Activated T-helper 1 cell treated with anti-CD3 and anti-CD28 coated beads, Interleukin-12 subunit alpha, Interleukin-12 subunit beta, Interleukin-2, Interleukin-4 antibody, amounts not matched to agents 30 ng/mL and 10 ng/mL and 1 ng/mL, durations not matched to agents 14 hours and 24 hours and 36 hours (primary cell): ENCODE data around the gene ULBP2. TPM values are rescaled to one million over a fixed set of nuclear protein-coding genes. Genes with fewer than 3 reads are reported as not detected.
"Not testable (repeated sequence)": the region's sequence is repeated elsewhere in the genome, so short reads cannot be mapped to it uniquely, and the experiment has no call there.

Experiments
- DNase-seq: peaks from one replicate; pipeline ENCODE4 v3.0.0; 2021; ENCODE audit warnings: low spot score
- H3K27ac Mint-ChIP-seq: one replicate; pipeline ENCODE4 v1.8.0; 2021; ENCODE audit warnings: mild to moderate bottlenecking, mixed read lengths
- H3K27me3 Mint-ChIP-seq: one replicate; pipeline ENCODE4 v1.8.0; 2022; ENCODE audit warnings: mild to moderate bottlenecking, moderate library complexity, mixed read lengths; ENCODE audit not compliant: insufficient read depth
- H3K36me3 Mint-ChIP-seq: one replicate; pipeline ENCODE4 v1.8.0; 2021; ENCODE audit warnings: low read depth, mixed read lengths
- H3K4me1 Mint-ChIP-seq: one replicate; pipeline ENCODE4 v1.8.0; 2021; ENCODE audit warnings: low read depth, mixed read lengths
- H3K4me3 Mint-ChIP-seq: one replicate; pipeline ENCODE4 v1.8.0; 2021; ENCODE audit warnings: mild to moderate bottlenecking, moderate library complexity, mixed read lengths
- H3K9me3 Mint-ChIP-seq: one replicate; pipeline ENCODE4 v1.8.0; 2021; ENCODE audit warnings: mixed read lengths
- intact Hi-C: fragments of 100-400 bp; cut with micrococcal nuclease; formaldehyde crosslinking; loops from one replicate; pipeline ENCODE4 v1.15.1; 2024
- total RNA-seq: library from RNA; stranded (reverse); gene quantifications from 2 replicates; pipeline ENCODE4 v1.2.3, GENCODE V29; 2022

The ULBP2 gene
- total RNA-seq, 1 donor from 2014 or later: 0.65 TPM

- Mint-ChIP-seq H3K4me3 (no peak overlapping the region), H3K27me3 (peaks cover 43% of the 10 kb centered on the region), H3K27ac (no peak overlapping the region), H3K9me3 (no peaks in the 10 kb centered on the region), H3K4me1 (no peaks in the 10 kb centered on the region), H3K36me3 (no peaks in the 10 kb centered on the region)
- intact Hi-C loops: no loop called here
- DNase-seq: no peak
These were observed 25.6 kb upstream of the ULBP2 start for GRCh38 chr6:149915970-149916865.

- no peak for DNase-seq
- peaks cover 48% of the 10 kb centered on the region for H3K27me3 Mint-ChIP-seq
These were observed 24.1 kb upstream of the ULBP2 start for GRCh38 chr6:149917679-149918078.

GRCh38 chr6:149918151-149918905 lies 23.5 kb upstream of the ULBP2 start:
- Mint-ChIP-seq H3K4me1 (peaks cover 5% of the 10 kb centered on the region), H3K27ac (no peak overlapping the region), H3K36me3 (no peaks in the 10 kb centered on the region), H3K4me3 (no peak overlapping the region), H3K9me3 (no peaks in the 10 kb centered on the region), H3K27me3 (peaks cover 48% of the 10 kb centered on the region)
- no peak for DNase-seq
- intact Hi-C loops: no loop called here

More at GRCh38 chr6:149917679-149918078, 24.1 kb upstream of the ULBP2 start:
- no peak overlapping the region for H3K4me3 Mint-ChIP-seq
- no peak overlapping the region for H3K27ac Mint-ChIP-seq
- intact Hi-C loops: no loop called here
- H3K4me1 Mint-ChIP-seq: no peaks in the 10 kb centered on the region
- no peaks in the 10 kb centered on the region for H3K9me3 Mint-ChIP-seq
- H3K36me3 Mint-ChIP-seq: no peaks in the 10 kb centered on the region

- H3K27ac Mint-ChIP-seq, DNase-seq, H3K4me1 Mint-ChIP-seq, H3K4me3 Mint-ChIP-seq, H3K9me3 Mint-ChIP-seq, intact Hi-C loops, H3K36me3 Mint-ChIP-seq: not testable (repeated sequence)
- H3K27me3 Mint-ChIP-seq: peaks cover 50% of the 10 kb centered on the region
These were observed 22.5 kb upstream of the ULBP2 start for GRCh38 chr6:149919126-149919833.

GRCh38 chr6:149919834-149920225 lies 22.0 kb upstream of the ULBP2 start:
- Mint-ChIP-seq H3K36me3 (no peaks in the 10 kb centered on the region), H3K9me3 (no peaks in the 10 kb centered on the region), H3K27ac (no peak overlapping the region), H3K4me3 (no peak overlapping the region), H3K4me1 (peaks cover 10% of the 10 kb centered on the region), H3K27me3 (peaks cover 53% of the 10 kb centered on the region)
- intact Hi-C loops: loop anchor here (5.0 kb wide), 1 partner anchor 353 kb away; the partner anchor contains the start of gene GINM1
- DNase-seq: no peak

GRCh38 chr6:149921361-149921760 lies 20.5 kb upstream of the ULBP2 start:
- DNase-seq: no peak
- no peaks in the 10 kb centered on the region for H3K9me3 Mint-ChIP-seq
- intact Hi-C loops: loop anchor here (5.0 kb wide), 1 partner anchor 354 kb away; the partner anchor contains the start of gene GINM1
- H3K36me3 Mint-ChIP-seq: no peaks in the 10 kb centered on the region
- H3K27ac Mint-ChIP-seq: no peak overlapping the region
- peaks cover 60% of the 10 kb centered on the region for H3K27me3 Mint-ChIP-seq
- H3K4me1 Mint-ChIP-seq: peaks cover 13% of the 10 kb centered on the region
- no peak overlapping the region for H3K4me3 Mint-ChIP-seq

GRCh38 chr6:149922091-149922490 lies 19.7 kb upstream of the ULBP2 start:
- not testable (repeated sequence) for H3K27ac Mint-ChIP-seq, DNase-seq, H3K9me3 Mint-ChIP-seq, H3K36me3 Mint-ChIP-seq
- H3K4me3 Mint-ChIP-seq: peak overlapping the region; percentile 77
- peaks cover 15% of the 10 kb centered on the region for H3K4me1 Mint-ChIP-seq
- intact Hi-C loops: loop anchor here (5.0 kb wide), 1 partner anchor 355 kb away; the partner anchor contains the start of gene GINM1
- H3K27me3 Mint-ChIP-seq: peaks cover 62% of the 10 kb centered on the region

GRCh38 chr6:149922642-149923326 lies 19.0 kb upstream of the ULBP2 start, which contains the start of gene RAET1G:
TSS of gene RAET1G (minus strand) at chr6:149923121. CDS start at chr6:149923010, 111 bp downstream.
- peaks cover 68% of the 10 kb centered on the region for H3K27me3 Mint-ChIP-seq
- H3K4me1 Mint-ChIP-seq: peaks cover 15% of the 10 kb centered on the region
- DNase-seq: peak; percentile 79
- no peaks in the 10 kb centered on the region for H3K36me3 Mint-ChIP-seq
- H3K27ac Mint-ChIP-seq: no peak within 1 kb of the TSS
- no peaks in the 10 kb centered on the region for H3K9me3 Mint-ChIP-seq
- intact Hi-C loops: loop anchor here (1.0 to 5.0 kb wide), 3 partner anchors 12 to 355 kb away; partner anchors contain the start of genes GINM1 and LRP11
- H3K4me3 Mint-ChIP-seq: peak within 1 kb of the TSS; percentile 77

- Mint-ChIP-seq H3K27me3 (peaks cover 75% of the 10 kb centered on the region), H3K4me1 (peaks cover 15% of the 10 kb centered on the region), H3K9me3 (no peaks in the 10 kb centered on the region), H3K4me3 (peak overlapping the region; percentile 77), H3K27ac (no peak overlapping the region), H3K36me3 (no peaks in the 10 kb centered on the region)
- intact Hi-C loops: loop anchor here (1.0 to 5.0 kb wide), 3 partner anchors 11 to 356 kb away; partner anchors contain the start of genes GINM1 and LRP11
- no peak for DNase-seq
These were observed 18.4 kb upstream of the ULBP2 start for GRCh38 chr6:149923327-149923986.

GRCh38 chr6:149924206-149924932 lies 17.4 kb upstream of the ULBP2 start:
- H3K4me3 Mint-ChIP-seq: peak overlapping the region; percentile 21
- peaks cover 82% of the 10 kb centered on the region for H3K27me3 Mint-ChIP-seq

GRCh38 chr6:149924933-149925252 lies 16.9 kb upstream of the ULBP2 start:
- H3K9me3 Mint-ChIP-seq: no peaks in the 10 kb centered on the region
- intact Hi-C loops: loop anchor here (5.0 kb wide), 1 partner anchor 358 kb away; the partner anchor contains the start of gene GINM1
- H3K27ac Mint-ChIP-seq: no peak overlapping the region
- H3K27me3 Mint-ChIP-seq: peaks cover 86% of the 10 kb centered on the region
- DNase-seq: no peak
- no peaks in the 10 kb centered on the region for H3K36me3 Mint-ChIP-seq
- peaks cover 15% of the 10 kb centered on the region for H3K4me1 Mint-ChIP-seq
- no peak overlapping the region for H3K4me3 Mint-ChIP-seq

More at GRCh38 chr6:149924206-149924932, 17.4 kb upstream of the ULBP2 start:
- H3K27ac Mint-ChIP-seq: no peak overlapping the region
- H3K4me1 Mint-ChIP-seq: peaks cover 15% of the 10 kb centered on the region
- no peaks in the 10 kb centered on the region for H3K9me3 Mint-ChIP-seq
- no peaks in the 10 kb centered on the region for H3K36me3 Mint-ChIP-seq
- DNase-seq: no peak
- intact Hi-C loops: loop anchor here (5.0 kb wide), 1 partner anchor 357 kb away; the partner anchor contains the start of gene GINM1
